Stimulated activated CD4-positive, alpha-beta T cell treated with anti-CD3 and anti-CD28 coated beads, Interleukin-4, amount 100 ng/mL, for 24 hours (primary cell): ENCODE data around the gene ABCD3.

Source experiments
- DNase-seq: peaks from one replicate; pipeline ENCODE4 v3.0.0-alpha.2; 2020

The ABCD3 gene

DNA sequence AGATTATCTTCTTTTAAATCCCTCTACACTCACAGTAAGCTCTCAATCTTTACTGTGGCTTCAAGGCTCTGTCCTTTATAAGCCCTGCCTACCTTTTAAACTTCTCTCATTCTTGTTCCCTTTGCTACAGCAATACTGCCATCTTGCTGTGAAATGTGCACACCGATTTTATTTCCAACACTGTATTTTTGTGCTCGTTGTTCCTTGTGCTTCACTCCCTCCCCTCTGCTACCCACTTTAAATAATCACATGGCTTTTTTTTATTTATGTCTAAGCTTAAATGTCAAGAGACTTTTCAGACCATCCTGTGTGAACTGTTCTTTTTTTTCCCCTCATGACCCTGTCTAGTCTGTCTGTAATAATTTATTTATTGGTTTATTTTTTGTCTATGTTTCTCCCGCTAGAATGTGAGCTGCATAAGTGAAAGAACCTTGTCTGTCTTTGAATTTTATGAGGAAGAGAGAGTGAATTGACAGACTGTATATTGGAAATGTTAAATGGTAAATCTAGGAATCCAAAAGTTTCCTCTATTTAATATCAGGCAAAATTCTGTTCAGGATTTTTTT, 45.7 kb downstream of the ABCD3 start:
- DNase-seq, result peak; percentile 6

DNA sequence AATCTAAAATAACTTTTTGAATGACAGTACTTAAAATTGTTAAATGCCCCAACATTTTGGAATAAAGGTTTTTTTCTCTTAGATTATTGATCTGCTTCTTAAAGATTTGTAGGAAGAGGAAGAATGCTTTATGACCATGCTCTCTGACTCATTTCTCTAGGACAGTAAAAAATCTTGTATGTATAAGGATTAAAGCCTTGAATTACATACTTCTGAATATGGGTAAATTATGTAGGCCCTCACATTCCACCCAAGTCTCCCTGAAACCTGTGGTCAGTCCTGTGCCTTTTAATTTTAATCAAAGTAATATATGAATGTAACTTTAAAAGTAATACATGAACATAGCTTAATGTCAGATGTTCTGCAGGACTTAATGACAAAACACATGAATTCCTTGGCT, 50.5 kb downstream of the ABCD3 start:
- DNase-seq, result no peak

DNA sequence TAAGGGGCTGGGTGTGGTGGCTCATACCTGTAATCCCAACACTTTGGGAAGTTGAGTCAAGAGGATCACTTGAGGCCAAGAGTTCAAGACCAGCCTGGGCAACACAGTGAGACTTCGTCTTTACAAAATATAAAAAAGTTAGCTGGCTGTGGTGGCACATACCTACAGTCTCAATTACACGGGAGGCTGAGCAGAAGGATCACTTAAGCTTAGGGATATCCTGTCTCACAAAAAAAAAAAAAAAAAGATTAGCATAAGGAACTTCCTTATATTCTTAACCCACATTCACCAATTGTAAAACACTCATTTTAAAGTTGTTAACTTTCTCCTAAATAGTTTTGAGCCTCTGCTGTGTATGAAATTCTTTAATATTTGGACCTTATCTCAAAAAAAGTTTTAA, 53.1 kb downstream of the ABCD3 start:
- DNase-seq, result no peak

DNA sequence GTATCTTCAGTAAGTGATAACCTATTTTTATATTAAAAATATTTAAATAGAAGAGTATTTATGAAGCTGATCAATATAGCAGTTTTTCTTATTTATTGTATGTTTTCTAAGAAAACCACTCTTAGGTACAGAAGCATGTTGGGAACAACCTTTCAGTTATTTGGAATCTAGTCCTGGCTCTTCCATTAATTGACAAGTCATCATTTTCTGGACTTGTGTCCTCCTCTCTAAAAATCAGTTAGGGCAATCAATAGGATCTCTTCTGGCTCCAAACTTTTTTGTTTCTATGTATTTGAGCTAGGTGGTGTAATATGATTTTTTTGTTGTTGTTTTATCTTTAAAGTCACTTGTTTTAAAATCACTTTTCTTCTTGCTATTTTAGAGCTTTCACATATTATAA, 57.0 kb downstream of the ABCD3 start:
- no peak for DNase-seq

DNA sequence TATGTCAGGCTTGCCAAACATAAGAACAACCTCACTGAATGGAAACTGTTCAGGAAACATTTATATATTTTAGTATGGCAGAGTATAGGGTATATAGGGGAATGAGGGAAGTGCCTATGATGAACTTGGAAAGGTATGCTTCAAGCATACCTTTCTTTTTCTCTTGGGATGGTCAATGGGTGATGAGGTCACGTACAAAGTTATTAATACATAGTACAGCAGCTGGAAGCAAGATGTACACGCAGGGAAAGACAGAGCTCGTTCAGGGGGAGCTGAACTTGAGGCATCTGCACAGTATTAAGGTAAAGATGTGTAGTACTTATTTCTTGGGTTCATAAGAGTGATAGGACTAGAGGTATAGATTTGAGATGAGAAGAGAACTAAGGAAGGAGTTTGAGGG, 61.5 kb downstream of the ABCD3 start:
- DNase-seq, result no peak

DNA sequence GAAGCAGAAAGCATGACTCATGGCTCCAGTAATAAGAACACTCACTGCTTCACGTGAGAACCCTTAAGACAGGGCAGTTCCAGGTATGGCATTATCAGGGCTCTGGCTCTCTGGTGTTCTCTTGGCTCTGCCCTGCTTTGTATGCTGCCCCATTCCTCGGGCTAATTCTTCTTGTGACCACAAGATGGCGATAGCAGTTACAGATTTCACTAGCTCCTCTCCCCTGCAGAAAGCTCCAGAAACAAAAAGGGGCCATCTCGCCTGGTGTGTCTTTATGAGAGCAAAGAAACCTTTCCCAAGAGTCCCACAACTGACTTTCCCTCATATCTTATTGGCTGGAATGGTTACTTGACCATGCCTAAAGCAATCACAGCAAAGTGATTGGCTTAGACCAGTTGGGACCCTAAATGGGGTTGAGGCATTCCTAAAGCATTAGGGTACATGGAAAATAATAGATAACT, 63.3 kb downstream of the ABCD3 start:
- peak; percentile 29 for DNase-seq

DNA sequence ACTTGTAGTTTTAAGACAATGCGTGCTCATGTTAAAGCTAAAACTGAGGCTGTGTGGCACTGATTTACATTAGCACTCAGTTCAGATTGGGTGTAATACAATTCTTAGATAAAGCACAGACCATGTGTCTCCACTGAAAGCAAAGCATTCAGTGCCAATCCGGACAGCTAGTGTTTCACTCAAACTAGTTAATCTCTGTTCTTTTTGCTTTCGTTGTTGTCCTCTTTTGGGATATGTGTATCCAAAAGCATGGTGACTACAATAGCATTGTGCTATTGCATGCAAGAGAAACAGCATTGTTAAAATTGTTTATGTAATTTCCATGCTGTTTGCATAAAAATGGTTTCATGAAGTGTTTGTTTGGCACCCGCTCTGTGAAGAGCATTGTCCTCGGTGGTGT, 68.8 kb downstream of the ABCD3 start:
- DNase-seq, result no peak

DNA sequence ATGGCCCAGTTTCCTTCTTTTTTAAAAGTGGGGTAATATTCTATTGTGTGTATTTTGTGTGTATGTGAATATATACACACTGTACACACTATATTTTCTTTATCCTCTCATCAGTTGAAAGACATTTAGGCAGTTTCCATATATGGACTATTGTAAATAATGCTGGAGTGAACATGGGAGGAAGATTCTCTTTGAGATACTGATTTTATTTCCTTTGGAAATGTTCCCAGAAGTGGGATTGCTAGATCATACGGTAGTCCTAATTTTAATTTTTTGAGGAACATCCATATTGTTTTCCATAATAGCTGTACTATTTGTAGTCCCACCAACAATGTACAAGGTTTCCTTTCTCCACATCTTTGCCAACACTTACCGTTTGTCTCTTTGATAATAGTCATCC, 72.4 kb downstream of the ABCD3 start:
- DNase-seq, result no peak

DNA sequence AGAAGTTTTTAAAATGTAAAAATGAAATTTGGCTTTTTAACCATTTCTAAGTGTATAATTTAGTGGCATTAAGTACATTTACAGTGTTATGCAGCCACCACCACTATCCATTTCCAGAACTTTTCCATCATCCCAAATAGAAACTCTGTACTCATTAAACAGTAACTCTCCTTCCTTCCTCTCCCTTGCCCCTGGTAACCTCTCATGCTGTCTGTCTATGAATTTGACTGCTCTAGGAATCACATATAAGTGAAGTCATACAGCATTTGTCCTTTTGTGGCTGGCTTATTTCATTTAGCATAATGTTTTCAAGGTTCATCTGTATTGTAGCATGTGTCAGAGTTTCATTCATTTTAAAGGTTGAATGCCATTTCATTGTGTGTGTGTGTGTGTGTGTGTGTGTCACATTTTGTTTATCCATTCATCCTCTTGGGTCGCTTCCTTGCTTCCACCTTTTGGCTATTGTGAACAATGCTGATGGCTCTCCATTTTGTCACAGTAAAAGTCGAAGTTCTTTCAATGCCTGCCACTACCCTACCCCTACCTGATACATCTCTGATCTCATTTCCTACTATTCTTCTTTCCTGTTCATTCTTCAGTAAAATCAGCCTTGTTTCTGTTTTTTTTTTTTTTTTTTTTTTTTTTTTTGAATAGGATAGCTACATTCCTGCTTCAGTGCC, 78.0 kb downstream of the ABCD3 start:
- DNase-seq, result no peak

DNA sequence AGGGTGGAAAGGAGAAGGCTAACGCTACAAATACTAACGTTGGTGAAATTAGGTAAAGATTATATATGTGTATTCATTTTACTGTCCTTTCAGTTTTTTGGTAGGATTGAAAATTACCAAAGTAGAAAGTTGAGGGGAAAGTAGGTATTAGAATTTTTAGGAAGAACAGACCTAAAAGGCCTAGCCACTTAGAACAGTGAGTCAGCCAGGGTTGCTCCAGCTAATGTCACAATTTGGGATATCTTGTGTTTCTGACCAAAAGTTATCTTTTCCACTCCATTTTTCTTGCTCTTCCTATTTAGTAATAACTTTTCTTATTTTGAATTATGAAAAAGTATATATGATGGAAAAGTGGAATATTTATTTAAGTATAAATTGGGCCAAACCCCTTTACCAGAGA, 83.2 kb downstream of the ABCD3 start:
- no peak for DNase-seq

DNA sequence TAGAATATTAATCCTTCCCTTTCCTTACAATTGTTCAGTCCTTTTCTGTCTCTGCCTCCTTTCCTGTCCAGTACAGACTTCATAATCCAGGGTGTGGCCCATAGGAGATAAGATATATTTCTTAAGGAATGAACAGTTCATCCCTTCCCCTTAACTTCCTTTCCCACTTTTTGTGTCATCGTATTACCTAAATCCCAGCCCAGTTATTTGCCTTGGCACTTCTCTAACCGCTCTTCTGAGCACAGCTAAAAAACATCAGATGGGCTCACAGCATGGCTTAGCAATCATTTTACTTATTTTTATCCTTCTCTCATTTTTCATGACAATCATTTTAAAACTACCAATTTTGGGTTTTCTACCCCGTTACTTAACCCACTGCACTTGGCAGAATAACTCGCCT, 83.7 kb downstream of the ABCD3 start:
- DNase-seq, result no peak

DNA sequence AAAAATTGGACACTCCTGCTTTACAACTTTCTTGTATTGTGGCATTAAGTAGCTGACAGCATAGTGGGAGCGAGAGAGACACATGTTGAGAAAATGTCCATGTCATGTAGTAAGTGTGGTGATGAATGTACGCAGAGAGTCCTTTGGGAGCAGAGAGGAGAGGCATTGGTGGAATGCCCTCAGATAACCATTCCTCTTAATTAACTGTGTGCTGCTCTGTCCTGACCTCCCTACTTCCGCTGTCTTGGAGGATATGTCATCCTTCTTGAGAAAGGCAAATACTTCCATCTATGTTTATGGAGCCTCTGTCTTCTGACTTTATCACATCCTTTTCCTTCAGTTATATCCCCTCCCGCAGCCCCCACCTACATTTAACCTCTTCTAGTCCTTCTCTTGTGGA, 85.0 kb downstream of the ABCD3 start:
- DNase-seq, result no peak

DNA sequence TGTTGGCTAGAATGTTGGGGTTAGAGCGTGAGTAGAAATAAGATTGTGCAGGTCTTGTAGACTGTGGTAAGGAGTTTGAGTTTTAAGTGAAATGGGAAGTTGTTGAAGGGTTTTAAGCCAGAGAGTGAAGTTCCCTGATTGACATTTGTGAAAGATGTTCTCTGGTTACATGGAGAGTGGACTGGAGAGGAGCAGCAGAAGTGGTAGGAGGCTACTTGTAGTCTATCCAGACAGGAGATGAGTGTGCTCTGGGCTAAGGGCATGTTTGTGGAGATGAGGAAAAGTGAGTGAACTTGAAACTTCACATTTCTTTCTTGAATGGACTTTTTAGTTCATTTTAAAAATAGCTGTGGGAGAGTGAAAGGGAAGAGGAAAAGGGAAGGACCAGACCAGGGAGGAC, 86.4 kb downstream of the ABCD3 start:
- DNase-seq, result no peak

DNA sequence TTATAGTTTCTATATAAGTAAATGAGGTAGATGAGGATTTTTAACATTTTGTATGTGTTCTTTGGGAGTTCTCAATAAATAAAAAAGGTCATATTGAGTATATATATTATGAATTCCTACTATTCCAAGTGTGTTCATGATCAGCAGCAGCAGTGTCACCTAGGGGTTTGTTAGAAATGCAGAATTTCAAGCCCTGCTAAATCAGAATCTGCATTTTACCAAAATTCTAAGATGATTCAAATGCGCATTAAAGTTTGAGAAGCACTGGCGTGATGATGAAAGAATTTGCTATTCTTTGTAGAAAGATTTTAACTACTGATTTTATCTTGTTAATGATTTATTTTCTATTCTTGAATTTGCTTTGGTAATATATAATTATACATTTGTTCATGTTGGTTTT, 94.6 kb downstream of the ABCD3 start:
- no peak for DNase-seq

DNA sequence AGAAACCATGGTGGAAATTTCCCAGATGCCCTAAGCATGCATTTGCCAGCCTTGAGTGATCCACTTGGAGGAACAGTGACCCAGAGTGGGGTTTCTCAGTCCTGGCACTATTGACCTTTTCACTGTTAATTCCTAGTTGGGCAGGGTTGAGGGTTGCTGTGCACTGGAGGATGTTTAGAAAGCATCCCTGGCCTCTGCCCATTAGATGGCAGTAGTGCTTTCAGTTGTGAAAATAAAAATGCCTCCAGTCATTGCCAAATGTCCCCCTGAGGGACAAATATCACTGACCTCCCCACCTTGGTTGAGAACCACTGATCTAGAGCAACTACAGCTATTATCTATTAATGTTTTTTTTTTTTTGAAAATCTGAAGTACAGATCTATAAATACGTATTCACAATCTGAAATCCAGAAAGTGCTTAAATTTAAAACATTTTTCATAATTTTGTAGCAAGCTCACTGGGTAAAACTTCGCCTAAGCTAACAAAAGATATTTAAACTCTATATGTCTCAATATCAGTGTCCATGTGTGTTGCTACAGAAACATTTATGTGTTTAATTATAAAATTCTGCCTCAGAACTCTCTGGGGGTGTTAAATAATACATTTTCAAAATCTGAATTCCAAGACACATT, 96.0 kb downstream of the ABCD3 start:
- DNase-seq, result no peak

DNA sequence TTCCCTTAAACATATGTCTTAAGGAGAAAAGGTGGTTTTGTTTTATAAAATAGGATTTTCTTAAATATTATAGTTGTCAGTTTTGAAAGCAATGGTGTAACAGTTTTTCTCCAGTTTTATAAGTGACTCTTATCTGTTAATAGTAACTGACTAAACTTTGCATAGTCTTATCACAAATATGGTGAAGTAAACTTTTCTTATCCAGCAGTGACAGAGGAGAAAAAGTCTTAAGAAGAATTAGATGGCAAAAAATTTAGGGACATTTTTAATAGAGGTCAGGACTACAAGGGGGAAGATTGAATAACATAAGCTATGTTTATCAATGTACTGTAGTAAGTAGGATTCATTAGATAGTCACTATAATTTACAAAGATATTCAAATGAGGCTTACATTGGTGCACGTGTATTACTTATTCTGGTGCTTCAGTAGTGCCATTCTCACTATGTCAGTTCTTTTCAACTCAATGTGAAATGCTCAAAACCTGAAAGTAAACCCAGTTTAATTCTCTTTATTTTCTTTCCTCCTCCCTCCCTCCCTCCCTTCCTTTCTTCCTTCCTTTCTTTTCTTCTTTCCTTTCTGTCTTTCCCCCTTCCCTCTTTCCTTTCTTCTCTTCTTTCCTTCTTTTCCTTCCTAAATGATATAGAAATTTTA, 97.2 kb downstream of the ABCD3 start:
- DNase-seq, result no peak

DNA sequence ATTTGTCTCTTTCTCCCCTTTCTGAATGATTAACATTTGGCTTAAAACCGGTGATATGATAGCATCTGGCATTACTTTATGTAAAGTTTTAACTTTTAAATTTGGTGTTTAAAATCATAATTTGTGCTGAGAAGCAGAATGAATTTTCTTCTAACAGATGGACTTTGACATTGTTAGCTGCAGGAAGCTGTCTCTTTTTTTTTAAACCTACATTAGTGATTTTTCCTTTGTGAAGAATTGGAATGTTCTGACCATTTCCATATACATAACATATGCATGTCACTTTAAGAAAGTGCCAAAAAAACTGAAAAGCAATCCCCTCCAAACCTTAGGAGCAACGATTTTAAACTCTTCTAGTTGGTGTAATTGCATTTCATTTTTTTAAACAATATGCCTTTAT, 101.2 kb downstream of the ABCD3 start:
- DNase-seq, result no peak

DNA sequence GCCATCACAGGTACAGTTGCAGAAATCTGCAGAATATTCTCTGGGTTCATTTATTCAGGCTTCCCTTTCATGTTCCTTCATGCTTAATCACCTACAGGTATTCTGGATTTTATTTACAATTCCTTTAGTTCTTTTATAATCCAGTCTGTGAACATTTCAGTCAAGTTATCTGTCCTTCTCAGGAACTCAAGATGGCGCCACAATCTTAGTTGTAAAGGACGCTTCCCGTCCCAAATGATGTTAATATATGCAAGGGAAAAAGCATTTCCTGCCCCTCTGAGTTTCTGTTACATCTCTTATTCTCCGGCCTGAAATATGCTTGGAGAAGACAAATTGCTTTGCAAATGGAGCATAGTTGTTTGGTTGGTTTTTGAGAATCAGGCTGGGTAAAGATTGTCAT, 104.1 kb downstream of the ABCD3 start:
- no peak for DNase-seq

DNA sequence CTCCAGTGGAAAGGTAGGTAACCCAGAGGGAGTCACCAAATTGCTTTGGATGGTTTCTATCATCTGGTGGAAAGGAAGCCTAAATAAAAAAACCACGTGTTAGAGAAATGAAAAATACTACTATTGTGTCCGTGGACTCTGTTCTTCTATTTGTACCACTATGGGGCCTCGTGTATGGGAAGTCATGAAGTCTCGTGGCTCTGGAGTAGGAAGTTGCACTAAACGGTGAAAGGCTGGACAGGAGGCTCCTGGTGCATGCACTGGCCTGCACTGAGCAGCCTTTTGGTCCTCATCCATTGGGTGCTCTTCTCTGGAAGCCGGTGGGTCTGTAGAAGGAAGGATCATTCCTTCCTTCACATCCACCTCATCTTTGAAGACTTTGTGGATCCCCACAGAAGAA, 106.3 kb downstream of the ABCD3 start:
- DNase-seq, result no peak

DNA sequence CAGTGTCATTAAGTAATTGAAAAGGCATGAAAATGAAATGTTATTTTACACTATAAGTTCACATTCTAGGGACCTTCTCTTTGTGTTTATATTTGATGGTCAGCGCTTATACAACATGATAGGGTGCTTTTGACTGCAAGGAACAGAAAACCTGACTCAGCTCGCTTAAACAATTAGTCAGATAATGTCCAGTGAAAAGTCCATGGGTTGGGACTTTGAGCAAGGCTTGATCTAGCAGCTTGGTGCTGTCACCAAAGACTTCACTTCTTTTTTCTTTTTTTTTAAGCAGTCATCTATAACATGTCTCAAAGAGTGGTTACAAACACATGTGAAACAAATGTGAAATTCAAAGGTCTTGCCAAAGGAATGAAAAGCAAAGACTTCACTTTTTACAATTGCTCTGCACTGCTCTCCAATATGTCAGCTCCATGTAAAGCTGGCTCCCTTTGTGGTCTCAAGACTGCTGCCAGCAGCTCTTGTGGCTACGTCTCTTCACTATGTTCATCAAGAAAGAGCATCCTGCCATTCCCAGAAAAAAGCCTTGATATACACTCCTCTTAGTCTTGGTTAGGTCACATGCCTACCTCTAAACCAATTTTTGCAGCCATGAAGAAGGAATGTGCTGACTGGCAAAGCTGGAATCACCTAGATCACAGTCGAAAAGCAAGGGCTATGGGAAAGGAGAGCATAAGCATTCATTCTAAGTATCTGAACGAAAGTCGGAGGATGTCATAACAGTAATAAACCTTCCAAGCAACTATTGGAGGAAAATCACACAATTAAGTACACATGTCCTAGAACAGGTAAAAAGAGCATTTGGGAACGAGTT, 108.2 kb downstream of the ABCD3 start:
- no peak for DNase-seq

DNA sequence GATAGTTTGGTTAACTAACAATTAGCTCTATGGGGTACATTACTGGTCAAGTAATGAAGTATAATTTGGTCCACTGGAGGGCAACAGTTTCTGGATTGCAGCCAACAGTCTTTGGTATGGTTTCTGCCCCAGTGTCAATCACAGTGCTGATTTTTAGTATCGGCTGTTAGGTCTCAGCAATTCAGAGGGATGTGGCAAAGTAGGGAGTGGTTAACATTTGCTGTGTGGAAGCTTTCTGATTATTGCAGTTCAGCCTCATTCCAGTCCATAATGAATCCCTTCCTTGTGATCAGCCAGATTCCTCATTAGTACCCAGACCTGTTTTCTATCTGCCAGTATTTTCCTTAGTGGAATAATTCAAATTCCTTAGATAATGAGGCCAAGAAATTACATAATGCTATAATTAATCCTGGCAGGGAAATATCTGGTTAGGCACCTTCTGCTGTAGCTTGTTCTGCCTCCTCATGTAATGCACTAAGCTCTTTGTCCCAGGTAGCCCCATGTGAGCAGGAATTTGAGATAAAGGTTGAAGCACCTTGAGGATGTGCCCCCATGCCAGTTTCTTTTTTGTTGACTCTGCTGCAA, 109.3 kb downstream of the ABCD3 start:
- no peak for DNase-seq

DNA sequence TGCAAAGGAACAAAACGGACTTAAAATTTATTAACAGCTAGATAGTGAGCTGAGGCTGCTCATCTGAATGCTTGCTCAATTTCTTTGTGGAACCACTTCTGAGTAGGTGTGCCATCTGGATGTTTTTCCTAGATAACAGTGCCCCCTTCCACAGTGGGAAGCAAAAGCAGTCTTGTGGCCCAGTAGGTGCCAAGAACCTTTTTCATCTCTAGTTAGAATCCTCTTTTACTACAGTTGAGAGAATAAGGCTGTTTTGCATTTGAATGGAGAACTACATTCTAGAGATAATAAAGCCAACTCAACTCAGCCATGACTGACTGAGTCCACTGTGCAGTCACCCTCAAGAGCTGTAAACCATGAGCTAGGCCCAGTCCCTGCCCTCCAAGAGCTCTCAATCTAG, 110.1 kb downstream of the ABCD3 start:
- DNase-seq, result no peak

DNA sequence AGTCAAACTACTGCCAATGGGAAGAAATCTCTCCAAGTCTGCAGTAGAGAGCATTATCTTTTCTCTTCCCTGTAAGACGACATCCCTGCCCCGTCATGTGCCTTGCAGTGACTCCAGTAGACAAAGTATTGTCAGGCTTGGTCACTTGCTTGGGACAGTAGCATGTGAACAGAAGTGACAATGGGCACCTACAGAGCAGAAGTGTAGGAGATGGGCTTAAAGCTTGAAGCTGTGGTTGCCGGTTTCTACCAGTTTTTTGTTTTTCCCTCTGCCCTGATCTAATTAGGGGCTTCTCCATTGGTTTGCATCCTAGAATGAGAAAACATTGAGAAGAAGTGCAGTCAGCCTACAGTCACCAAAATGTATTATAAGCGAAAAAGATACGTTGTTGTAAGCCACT, 110.6 kb downstream of the ABCD3 start:
- no peak for DNase-seq
